ENCODE results near the gene SLC35F4. TPM values are rescaled to one million over a fixed set of nuclear protein-coding genes. Genes with fewer than 3 reads are reported as not detected.

The SLC35F4 gene
- total and polyA plus RNA-seq, 10 donors = not detected

DNA sequence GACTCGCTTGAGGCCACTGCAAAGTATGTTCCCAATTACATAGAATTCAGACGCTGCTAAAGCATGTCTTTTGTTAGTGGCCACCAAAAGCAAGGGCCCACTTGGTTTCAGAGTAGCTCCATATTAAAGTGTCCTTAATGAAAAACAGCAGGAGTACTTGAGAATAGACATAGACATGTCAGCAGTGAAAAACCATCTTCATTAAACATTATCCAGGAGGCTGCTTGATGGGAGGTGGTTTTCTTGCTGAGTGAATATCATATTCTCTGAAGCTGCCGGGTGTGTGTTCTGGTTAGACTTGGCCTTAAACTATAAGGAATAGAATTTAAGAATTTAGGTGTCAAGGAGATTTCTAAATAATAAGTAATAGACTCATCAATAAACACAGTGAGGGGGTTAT is 292.7 kb downstream of the SLC35F4 start:
- H3K27me3 ChIP-seq (replicated peaks in 1 of 7) = no peaks in the 10 kb centered on the region
- H3K36me3 ChIP-seq = no peaks in the 10 kb centered on the region
- no peaks in the 10 kb centered on the region for H3K9me3 ChIP-seq
- TF ChIP-seq POLR2AphosphoS5 (IDR thresholded peaks at IDR 0.05) (no peak), POLR2A (IDR thresholded peaks at IDR 0.05) (no peak), CTCF (IDR thresholded peaks at IDR 0.05 in 8 of 11, conservative IDR thresholded peaks at IDR 0.05 in 3 of 11) (no peak)
- 89 to 96% (median 89%) methylated on average over 3 of the region's 3 CpGs for WGBS, 5 donors
- no peak for DNase-seq
- H3K4me3 ChIP-seq = no peak overlapping the region
- intact Hi-C loops (cut with DNase I; ENCODE audit: low total_unique reads) = no loop called here
- H3K27ac ChIP-seq = no peak overlapping the region
- H3K4me1 ChIP-seq = no peaks in the 10 kb centered on the region

DNA sequence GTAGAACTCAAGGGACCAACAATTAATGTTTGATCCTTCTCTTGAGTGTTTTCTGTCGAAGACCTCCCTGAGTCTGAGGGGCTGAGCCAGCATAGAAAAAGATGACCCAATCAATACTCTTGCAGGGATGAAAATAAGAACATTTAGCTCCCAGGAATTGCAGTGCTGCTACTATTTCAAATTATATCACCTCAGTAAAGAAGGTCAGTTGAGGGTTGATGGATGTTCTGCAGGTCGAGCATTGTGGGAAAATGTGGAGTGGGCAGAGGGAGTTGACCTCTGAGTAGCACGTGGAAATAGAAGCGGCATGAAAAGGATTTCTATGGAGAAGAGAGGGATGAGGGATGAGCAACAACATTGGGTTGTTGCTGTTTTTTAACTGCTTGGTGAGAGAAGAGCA is 297.3 kb downstream of the SLC35F4 start:
- no peaks in the 10 kb centered on the region for H3K36me3 ChIP-seq
- 74 to 84% (median 80%) methylated on average over 4 of the region's 4 CpGs for WGBS, 5 donors
- H3K27me3 ChIP-seq (replicated peaks in 1 of 7) = no peaks in the 10 kb centered on the region
- no peak overlapping the region for H3K27ac ChIP-seq
- no peak overlapping the region for H3K4me3 ChIP-seq
- DNase-seq = no peak
- TF ChIP-seq POLR2A (IDR thresholded peaks at IDR 0.05) (no peak), CTCF (IDR thresholded peaks at IDR 0.05 in 8 of 11, conservative IDR thresholded peaks at IDR 0.05 in 3 of 11) (no peak), POLR2AphosphoS5 (IDR thresholded peaks at IDR 0.05) (no peak)
- no peaks in the 10 kb centered on the region for H3K4me1 ChIP-seq
- H3K9me3 ChIP-seq = no peaks in the 10 kb centered on the region
- intact Hi-C loops (cut with DNase I; ENCODE audit: low total_unique reads) = no loop called here

GRCh38 chr14:57567220-57567619 is 298.7 kb downstream of the SLC35F4 start:
- Histone ChIP-seq H3K27ac (no peak overlapping the region), H3K27me3 (replicated peaks in 1 of 7) (no peaks in the 10 kb centered on the region), H3K4me1 (no peaks in the 10 kb centered on the region), H3K9me3 (no peaks in the 10 kb centered on the region), H3K4me3 (no peak overlapping the region), H3K36me3 (no peaks in the 10 kb centered on the region)
- intact Hi-C loops (cut with DNase I; ENCODE audit: low total_unique reads) = no loop called here
- TF ChIP-seq POLR2AphosphoS5 (IDR thresholded peaks at IDR 0.05) (no peak), CTCF (IDR thresholded peaks at IDR 0.05 in 8 of 11, conservative IDR thresholded peaks at IDR 0.05 in 3 of 11) (no peak), POLR2A (IDR thresholded peaks at IDR 0.05) (no peak)
- no peak for DNase-seq
- 85 to 92% (median 88%) methylated on average over 2 of the region's 2 CpGs for WGBS, 5 donors

- Histone ChIP-seq H3K36me3 (no peaks in the 10 kb centered on the region), H3K27ac (no peak overlapping the region), H3K4me1 (no peaks in the 10 kb centered on the region), H3K4me3 (no peak overlapping the region), H3K27me3 (replicated peaks in 1 of 7) (no peaks in the 10 kb centered on the region), H3K9me3 (no peaks in the 10 kb centered on the region)
- WGBS, 5 donors = 59 to 82% (median 66%) methylated on average over 3 of the region's 3 CpGs
- intact Hi-C loops (cut with DNase I; ENCODE audit: low total_unique reads) = no loop called here
- DNase-seq = no peak
- no peak for TF ChIP-seq POLR2AphosphoS5 (IDR thresholded peaks at IDR 0.05)
- no peak for TF ChIP-seq CTCF (IDR thresholded peaks at IDR 0.05 in 8 of 11, conservative IDR thresholded peaks at IDR 0.05 in 3 of 11)
- TF ChIP-seq POLR2A (IDR thresholded peaks at IDR 0.05) = no peak
Measured at GRCh38 chr14:57560681-57561080, 305.2 kb downstream of the SLC35F4 start.
